GM13977 (cell line): Measurements from ENCODE around the gene ATP8B4.
"Not testable (repeated sequence)": the region's sequence is repeated elsewhere in the genome, so short reads cannot be mapped to it uniquely, and the experiment has no call there.

ENCODE experiments used
- DNase-seq: peaks from one replicate; pipeline ENCODE4 v3.0.0; 2012; ENCODE audit warnings: low spot score
- CTCF ChIP-seq: IDR thresholded peaks from 2 replicates; pipeline ENCODE4 v1.5.1; 2012; ENCODE audit warnings: mild to moderate bottlenecking, control low read depth; ENCODE audit not compliant: insufficient read depth; ENCODE audit errors: extremely low read depth, missing control alignments
- in situ Hi-C: fragments of 300-500 bp; cut with MboI; formaldehyde crosslinking; loops from one replicate; pipeline ENCODE4 v1.12.0; 2022; ENCODE audit warnings: low sequenced_read_pairs, low pct_unique_long_range_greater_than_20kb, mixed read lengths, inconsistent platforms; ENCODE audit not compliant: unreplicated experiment

ATP8B4 gene

GRCh38 chr15:50163719-50164410 lies 44.8 kb upstream of the ATP8B4 start:
- DNase-seq: no peak
- no peak for TF ChIP-seq CTCF
- in situ Hi-C loops: no loop called here

- no peak for TF ChIP-seq CTCF
- DNase-seq: no peak
- in situ Hi-C loops: no loop called here
Observed at GRCh38 chr15:50162969-50163718, 44.1 kb upstream of the ATP8B4 start.

DNA sequence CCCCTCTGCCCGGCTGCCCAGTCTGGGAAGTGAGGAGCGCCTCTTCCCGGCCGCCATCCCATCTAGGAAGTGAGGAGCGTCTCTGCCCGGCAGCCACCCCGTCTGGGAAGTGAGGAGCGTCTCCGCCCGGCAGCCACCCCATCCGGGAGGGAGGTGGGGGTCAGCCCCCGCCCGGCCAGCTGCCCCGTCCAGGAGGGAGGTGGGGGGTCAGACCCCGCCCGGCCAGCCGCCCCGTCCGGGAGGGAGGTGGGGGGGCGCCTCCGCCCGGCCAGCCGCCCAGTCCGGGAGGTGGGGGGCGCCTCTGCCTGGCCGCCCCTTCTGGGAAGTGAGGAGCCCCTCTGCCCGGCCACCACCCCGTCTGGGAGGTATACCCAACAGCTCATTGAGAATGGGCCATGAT lies 39.2 kb upstream of the ATP8B4 start:
- in situ Hi-C loops, DNase-seq: not testable (repeated sequence)

GRCh38 chr15:50151476-50151875 lies 32.4 kb upstream of the ATP8B4 start:
- no peak for TF ChIP-seq CTCF

DNA sequence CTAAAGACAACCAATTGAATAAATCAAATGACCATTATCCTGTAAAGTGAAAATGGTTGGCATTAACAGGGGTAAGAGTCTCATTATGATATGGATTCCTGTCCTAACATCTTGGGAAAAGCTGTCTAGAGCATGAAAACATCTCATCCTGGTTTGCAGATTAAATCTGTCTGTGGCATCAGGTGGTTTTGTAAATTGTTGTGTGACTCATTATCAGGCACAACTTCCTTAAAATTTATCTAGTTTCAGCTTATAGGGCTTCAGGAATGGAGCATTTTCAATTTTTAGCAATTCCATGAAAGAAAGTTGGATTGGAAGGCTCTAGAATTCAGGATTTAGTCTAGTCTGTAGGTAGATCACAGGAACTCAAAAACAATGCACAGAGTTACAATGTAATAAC lies 31.8 kb upstream of the ATP8B4 start:
- TF ChIP-seq CTCF: no peak
- in situ Hi-C loops: no loop called here
- DNase-seq: no peak

More at GRCh38 chr15:50151476-50151875, 32.4 kb upstream of the ATP8B4 start:
- no peak for DNase-seq
- in situ Hi-C loops: no loop called here

DNA sequence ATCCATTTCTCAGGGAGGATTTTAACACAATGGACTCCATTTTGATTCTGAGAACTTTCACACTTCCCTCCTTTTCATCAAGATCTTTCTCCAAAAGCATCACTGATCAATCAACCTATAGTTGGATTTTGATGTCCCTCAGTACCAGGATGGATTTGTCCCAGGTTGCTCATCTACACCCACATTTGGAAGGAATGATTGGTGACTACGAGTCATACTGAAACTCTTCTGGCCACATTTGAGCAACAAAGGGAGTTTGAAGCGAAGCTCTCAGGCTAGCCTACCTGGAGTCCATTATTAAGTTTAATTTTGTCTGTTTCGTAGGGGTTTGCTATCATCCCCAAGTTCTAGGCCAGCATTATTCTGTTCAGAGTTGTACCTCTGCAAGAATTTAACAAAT lies 31.3 kb upstream of the ATP8B4 start:
- in situ Hi-C loops: no loop called here
- no peak for TF ChIP-seq CTCF

GRCh38 chr15:50149090-50149489 lies 30.1 kb upstream of the ATP8B4 start:
- no peak for DNase-seq
- in situ Hi-C loops: loop anchor here (25.0 kb wide), 2 partner anchors 912 to 1287 kb away; no protein-coding TSS in a partner anchor
- TF ChIP-seq CTCF: no peak

More for the DNA sequence above, 31.3 kb upstream of the ATP8B4 start:
- DNase-seq: no peak
